Endothelial cell of umbilical vein (primary cell): ENCODE measurements around the gene RANGAP1.

ENCODE experiments used
- EZH2 ChIP-seq: IDR thresholded peaks from 2 replicates; pipeline ENCODE4 v1.6.1; 2012; ENCODE audit warnings: borderline replicate concordance, low read depth, mild to moderate bottlenecking, moderate library complexity, low read length, inconsistent platforms; ENCODE audit not compliant: severe bottlenecking
- POLR2A ChIP-seq: IDR thresholded peaks from 2 replicates; pipeline ENCODE4 v1.6.1; 2012; ENCODE audit warnings: low read depth, mild to moderate bottlenecking, control low read depth, low read length
- POLR2AphosphoS5 ChIP-seq: IDR thresholded peaks from 2 replicates; pipeline ENCODE4 v1.6.1; 2012; ENCODE audit warnings: low read depth, mild to moderate bottlenecking, control low read depth, low read length, moderate library complexity; ENCODE audit not compliant: insufficient read depth
- TF ChIP-seq, protein P1 (sequence below), 2 donors: IDR thresholded peaks; 1 replicate in 1 of 2; 2 replicates in 1 of 2; pipeline ENCODE4 v1.5.1; 2011; ENCODE audit warnings: low read length in 2 of 2, mild to moderate bottlenecking in 2 of 2, moderate library complexity in 2 of 2, control low read depth in 1 of 2, inconsistent platforms in 1 of 2, low read depth in 1 of 2; ENCODE audit not compliant: insufficient read depth in 1 of 2; ENCODE audit errors: extremely low read depth in 1 of 2
- TF ChIP-seq, protein P2 (sequence below): IDR thresholded peaks from 2 replicates; pipeline ENCODE4 v1.6.1; 2011; ENCODE audit not compliant: insufficient read depth, insufficient read length

DNA sequence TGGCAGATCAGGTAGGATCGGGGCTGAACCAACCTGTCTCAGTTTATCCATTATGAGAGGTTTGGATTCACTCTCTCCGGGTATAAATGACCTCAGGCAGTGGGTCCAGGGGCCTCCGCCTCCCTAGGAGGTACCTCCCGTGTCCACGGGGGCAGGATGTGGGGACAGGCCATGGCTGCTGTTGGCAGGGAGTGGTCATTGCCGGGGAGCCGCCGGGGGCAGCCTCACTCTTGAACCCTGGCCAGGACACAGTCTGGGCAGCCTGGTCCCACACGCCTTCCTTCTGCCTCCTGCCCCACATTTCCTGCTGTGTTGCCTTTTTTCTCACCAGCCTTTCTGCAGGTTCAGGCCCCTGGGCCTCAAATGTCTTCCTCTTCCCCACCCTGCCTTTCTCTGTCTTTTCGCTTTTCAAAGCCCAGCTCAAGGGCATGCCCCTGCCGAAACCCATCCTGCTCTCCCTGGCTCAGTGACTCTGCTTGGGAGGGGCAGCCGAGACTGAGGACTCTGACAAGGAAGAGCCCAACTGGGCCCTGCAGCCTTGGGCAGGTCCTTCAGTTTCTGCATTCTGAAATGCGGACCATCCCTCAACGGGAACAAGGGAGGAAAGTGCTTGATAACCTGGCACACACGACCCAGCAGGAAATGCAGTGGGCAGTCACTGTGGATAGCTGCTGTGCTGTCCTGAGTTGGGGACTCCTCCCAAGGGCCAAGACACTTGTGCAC lies 46.4 kb upstream of the RANGAP1 start:
- TF ChIP-seq, protein P1, sequence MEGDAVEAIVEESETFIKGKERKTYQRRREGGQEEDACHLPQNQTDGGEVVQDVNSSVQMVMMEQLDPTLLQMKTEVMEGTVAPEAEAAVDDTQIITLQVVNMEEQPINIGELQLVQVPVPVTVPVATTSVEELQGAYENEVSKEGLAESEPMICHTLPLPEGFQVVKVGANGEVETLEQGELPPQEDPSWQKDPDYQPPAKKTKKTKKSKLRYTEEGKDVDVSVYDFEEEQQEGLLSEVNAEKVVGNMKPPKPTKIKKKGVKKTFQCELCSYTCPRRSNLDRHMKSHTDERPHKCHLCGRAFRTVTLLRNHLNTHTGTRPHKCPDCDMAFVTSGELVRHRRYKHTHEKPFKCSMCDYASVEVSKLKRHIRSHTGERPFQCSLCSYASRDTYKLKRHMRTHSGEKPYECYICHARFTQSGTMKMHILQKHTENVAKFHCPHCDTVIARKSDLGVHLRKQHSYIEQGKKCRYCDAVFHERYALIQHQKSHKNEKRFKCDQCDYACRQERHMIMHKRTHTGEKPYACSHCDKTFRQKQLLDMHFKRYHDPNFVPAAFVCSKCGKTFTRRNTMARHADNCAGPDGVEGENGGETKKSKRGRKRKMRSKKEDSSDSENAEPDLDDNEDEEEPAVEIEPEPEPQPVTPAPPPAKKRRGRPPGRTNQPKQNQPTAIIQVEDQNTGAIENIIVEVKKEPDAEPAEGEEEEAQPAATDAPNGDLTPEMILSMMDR (IDR thresholded peaks at IDR 0.05; ENCODE audit: extremely low read depth in 1 of 2, insufficient read depth in 1 of 2, low read depth in 1 of 2, low read length in 2 of 2) = no peak
- TF ChIP-seq, protein P2, sequence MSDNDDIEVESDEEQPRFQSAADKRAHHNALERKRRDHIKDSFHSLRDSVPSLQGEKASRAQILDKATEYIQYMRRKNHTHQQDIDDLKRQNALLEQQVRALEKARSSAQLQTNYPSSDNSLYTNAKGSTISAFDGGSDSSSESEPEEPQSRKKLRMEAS = no peak
- no peak for TF ChIP-seq POLR2AphosphoS5
- no peak for TF ChIP-seq POLR2A
- TF ChIP-seq EZH2 = no peak
